OCI-LY1 (cell line): ENCODE data around the gene FAM43A.

Source experiments
- H2AFZ ChIP-seq: fragments of 200-600 bp; sonication (generic), shearing (Covaris generic); 2 replicates; pipeline ENCODE4 v1.6.0; 2014; ENCODE audit warnings: antibody characterized with exemption, mild to moderate bottlenecking, low read length
- H3F3A ChIP-seq: fragments of 200-600 bp; sonication (generic), shearing (Covaris generic); 2 replicates; pipeline ENCODE4 v1.6.0; 2014; ENCODE audit warnings: mild to moderate bottlenecking, antibody characterized with exemption, low read length, moderate library complexity; ENCODE audit not compliant: insufficient read depth
- H3K27ac ChIP-seq: fragments of 200-600 bp; sonication (generic); 2 replicates; pipeline ENCODE4 v1.5.1; 2014; ENCODE audit warnings: low read length, mixed run types, mild to moderate bottlenecking, low read depth; ENCODE audit not compliant: poor library complexity, severe bottlenecking
- H3K27me3 ChIP-seq: fragments of 200-600 bp; sonication (generic); 2 replicates; pipeline ENCODE4 v1.6.0; 2014; ENCODE audit warnings: antibody characterized with exemption, mild to moderate bottlenecking, low read length, moderate library complexity; ENCODE audit not compliant: insufficient read depth
- H3K36me3 ChIP-seq: fragments of 200-600 bp; sonication (generic); 2 replicates; pipeline ENCODE4 v1.6.1; 2014; ENCODE audit warnings: mild to moderate bottlenecking, antibody characterized with exemption, low read length, moderate library complexity, mixed read lengths; ENCODE audit not compliant: insufficient read depth
- H3K4me1 ChIP-seq: fragments of 200-600 bp; sonication (generic); 2 replicates; pipeline ENCODE4 v1.5.1; 2014; ENCODE audit warnings: mild to moderate bottlenecking, low read length, moderate library complexity; ENCODE audit not compliant: insufficient read depth, severe bottlenecking
- H3K4me2 ChIP-seq: fragments of 200-600 bp; sonication (generic), shearing (Covaris generic); 2 replicates; pipeline ENCODE4 v1.6.1; 2014; ENCODE audit warnings: low read length
- H3K4me3 ChIP-seq: fragments of 200-600 bp; sonication (generic); 2 replicates; pipeline ENCODE4 v1.5.1; 2014; ENCODE audit warnings: low read length, low read depth, mild to moderate bottlenecking, mixed read lengths; ENCODE audit not compliant: poor library complexity, severe bottlenecking
- H3K79me2 ChIP-seq: fragments of 200-600 bp; shearing (Covaris generic); 2 replicates; pipeline ENCODE4 v1.6.1; 2016; ENCODE audit warnings: mixed run types, low read length, mixed read lengths; ENCODE audit not compliant: insufficient read depth
- H3K9ac ChIP-seq: fragments of 200-600 bp; sonication (generic), shearing (Covaris generic); 2 replicates; pipeline ENCODE4 v1.6.1; 2014; ENCODE audit warnings: mild to moderate bottlenecking, low read length, mixed read lengths
- H3K9me2 ChIP-seq: fragments of 200-600 bp; sonication (generic), shearing (Covaris generic); 2 replicates; pipeline ENCODE4 v1.6.1; 2014; ENCODE audit warnings: low read depth, mild to moderate bottlenecking, low read length, mixed read lengths
- H3K9me3 ChIP-seq: fragments of 200-600 bp; shearing (Covaris generic); 2 replicates; pipeline ENCODE4 v1.6.1; 2014; ENCODE audit warnings: low read length, mixed read lengths
- H4K20me1 ChIP-seq: fragments of 200-600 bp; sonication (generic), shearing (Covaris generic); 2 replicates; pipeline ENCODE4 v1.6.0; 2016; ENCODE audit warnings: mild to moderate bottlenecking, low read length; ENCODE audit not compliant: insufficient read depth
- CTCF ChIP-seq: fragments of 200-600 bp; sonication (generic), shearing (Covaris generic); IDR thresholded peaks from 2 replicates; pipeline ENCODE4 v1.5.1; 2017; ENCODE audit warnings: mild to moderate bottlenecking, antibody characterized with exemption, low read length, moderate library complexity, mixed read lengths
- EZH2 ChIP-seq: fragments of 200-600 bp; sonication (generic), shearing (Covaris generic); IDR thresholded peaks from 2 replicates; pipeline ENCODE4 v1.8.0; 2017; ENCODE audit warnings: borderline replicate concordance, mixed run types, mild to moderate bottlenecking, antibody characterized with exemption, low read length, moderate library complexity, mixed read lengths

Gene FAM43A

GRCh38 chr3:194707147-194707540, 21.5 kb downstream of the FAM43A start:
- no peaks in the 10 kb centered on the region for H3K36me3 ChIP-seq
- no peak overlapping the region for H3K9ac ChIP-seq
- H2AFZ ChIP-seq: no peak overlapping the region
- no peak overlapping the region for H3K4me2 ChIP-seq
- no peaks in the 10 kb centered on the region for H4K20me1 ChIP-seq
- TF ChIP-seq EZH2 (no peak), CTCF (no peak)
- no peaks in the 10 kb centered on the region for H3K9me3 ChIP-seq
- no peaks in the 10 kb centered on the region for H3K4me1 ChIP-seq
- no peak overlapping the region for H3K4me3 ChIP-seq
- no peaks in the 10 kb centered on the region for H3K79me2 ChIP-seq
- no peak overlapping the region for H3K27ac ChIP-seq
- no peaks in the 10 kb centered on the region for H3K9me2 ChIP-seq
- peaks cover 3% of the 10 kb centered on the region; the same call in 1 of the 2 replicates for H3K27me3 ChIP-seq
- H3F3A ChIP-seq: no peaks in the 10 kb centered on the region

DNA sequence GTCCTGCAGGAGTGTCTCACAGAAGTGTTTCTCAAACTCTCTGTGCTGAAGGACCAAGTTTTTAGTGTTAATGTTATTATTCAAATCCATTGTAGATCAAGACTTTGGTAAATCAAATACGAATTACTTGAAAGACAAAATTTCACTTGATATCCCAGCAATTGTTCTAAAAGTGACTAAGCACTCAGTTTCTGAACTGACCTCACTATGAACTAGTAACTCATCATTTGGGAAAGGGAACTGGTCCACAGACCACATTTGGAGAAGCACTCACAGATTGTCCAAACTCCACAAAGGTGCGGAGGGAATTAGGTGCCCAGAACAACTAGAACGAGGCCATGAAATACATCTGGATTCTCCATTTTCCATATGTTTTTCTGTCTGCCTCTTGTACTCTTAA, 25.6 kb downstream of the FAM43A start:
- TF ChIP-seq EZH2 (no peak), CTCF (no peak)
- H3K9me2 ChIP-seq: no peaks in the 10 kb centered on the region
- H3F3A ChIP-seq: no peaks in the 10 kb centered on the region
- H3K4me2 ChIP-seq: no peak overlapping the region
- no peaks in the 10 kb centered on the region for H3K36me3 ChIP-seq
- H4K20me1 ChIP-seq: no peaks in the 10 kb centered on the region
- no peaks in the 10 kb centered on the region for H3K4me1 ChIP-seq
- H3K9ac ChIP-seq: no peak overlapping the region
- no peak overlapping the region for H2AFZ ChIP-seq
- no peaks in the 10 kb centered on the region for H3K9me3 ChIP-seq
- H3K27me3 ChIP-seq: 0 out of 2 replicates have a peak, but pooled peaks cover 3% of the 10 kb centered on the region
- H3K79me2 ChIP-seq: no peaks in the 10 kb centered on the region
- H3K27ac ChIP-seq: no peak overlapping the region
- H3K4me3 ChIP-seq: no peak overlapping the region

GRCh38 chr3:194711913-194712312, 26.2 kb downstream of the FAM43A start:
- Histone ChIP-seq H3K9me3 (no peaks in the 10 kb centered on the region), H3K9me2 (no peaks in the 10 kb centered on the region), H3K4me3 (no peak overlapping the region), H3K4me1 (no peaks in the 10 kb centered on the region), H4K20me1 (no peaks in the 10 kb centered on the region), H2AFZ (no peak overlapping the region), H3F3A (no peaks in the 10 kb centered on the region), H3K27ac (no peak overlapping the region), H3K79me2 (no peaks in the 10 kb centered on the region), H3K36me3 (no peaks in the 10 kb centered on the region), H3K4me2 (no peak overlapping the region), H3K9ac (no peak overlapping the region), H3K27me3 (no peaks in the 10 kb centered on the region)
- no peak for TF ChIP-seq EZH2
- no peak for TF ChIP-seq CTCF
